H9 (cell line): ENCODE measurements around the gene EPHA1. TPM values are rescaled to one million over a fixed set of nuclear protein-coding genes. Genes with fewer than 3 reads are reported as not detected.

Experiments used
- DNase-seq: peaks from one replicate; pipeline ENCODE4 v3.0.0-alpha.2; 2017
- H2AFZ ChIP-seq: one replicate; pipeline ENCODE4 v1.6.1; 2013; ENCODE audit warnings: mild to moderate bottlenecking, low read length, control low read depth, moderate library complexity
- H2AK5ac ChIP-seq: 2 replicates; pipeline ENCODE4 v1.6.1; 2013; ENCODE audit warnings: low read length, control low read depth, mixed read lengths; ENCODE audit not compliant: insufficient read length
- H2BK120ac ChIP-seq: one replicate; pipeline ENCODE4 v1.6.1; 2013; ENCODE audit warnings: low read depth, mild to moderate bottlenecking, low read length, control low read depth, inconsistent platforms; ENCODE audit not compliant: poor library complexity, severe bottlenecking
- H2BK12ac ChIP-seq: 2 replicates; pipeline ENCODE4 v1.6.1; 2013; ENCODE audit warnings: low read length, control low read depth, mixed read lengths, low read depth; ENCODE audit not compliant: insufficient read length
- H2BK15ac ChIP-seq: 2 replicates; pipeline ENCODE4 v1.6.1; 2013; ENCODE audit warnings: low read depth, low read length, control low read depth
- H2BK20ac ChIP-seq: one replicate; pipeline ENCODE4 v1.6.1; 2013; ENCODE audit warnings: low read depth, mild to moderate bottlenecking, low read length, control low read depth, inconsistent platforms; ENCODE audit not compliant: poor library complexity, severe bottlenecking
- H2BK5ac ChIP-seq: 2 replicates; pipeline ENCODE4 v1.6.1; 2013; ENCODE audit warnings: low read length, control low read depth, mixed read lengths; ENCODE audit not compliant: insufficient read length
- H3K14ac ChIP-seq: 2 replicates; pipeline ENCODE4 v1.6.1; 2013; ENCODE audit warnings: low read length, control low read depth; ENCODE audit not compliant: insufficient read depth
- H3K18ac ChIP-seq: 2 replicates; pipeline ENCODE4 v1.6.1; 2013; ENCODE audit warnings: low read depth, mild to moderate bottlenecking, mixed read lengths, low read length, control low read depth; ENCODE audit not compliant: insufficient read length
- H3K23ac ChIP-seq: 2 replicates; pipeline ENCODE4 v1.6.1; 2013; ENCODE audit warnings: low read length, control low read depth, mixed read lengths, low read depth; ENCODE audit not compliant: insufficient read length
- H3K23me2 ChIP-seq: 2 replicates; pipeline ENCODE4 v1.6.1; 2013; ENCODE audit warnings: low read depth, mild to moderate bottlenecking, mixed read lengths, low read length, control low read depth; ENCODE audit not compliant: insufficient read length, poor library complexity, severe bottlenecking
- H3K27ac ChIP-seq: 2 replicates; pipeline ENCODE4 v1.5.1; 2013; ENCODE audit warnings: low read length, control low read depth, mixed read lengths, low read depth; ENCODE audit not compliant: insufficient read length
- H3K27me3 ChIP-seq: 2 replicates; pipeline ENCODE4 v1.6.1; 2013; ENCODE audit warnings: low read length, control low read depth, inconsistent platforms; ENCODE audit not compliant: insufficient read depth
- H3K4ac ChIP-seq: 2 replicates; pipeline ENCODE4 v1.6.1; 2013; ENCODE audit warnings: low read depth, mild to moderate bottlenecking, control low read depth, inconsistent platforms, low read length, moderate library complexity
- H3K4me1 ChIP-seq: 2 replicates; pipeline ENCODE4 v1.6.1; 2013; ENCODE audit warnings: low read length, control low read depth, inconsistent platforms; ENCODE audit not compliant: insufficient read depth
- H3K4me2 ChIP-seq: 2 replicates; pipeline ENCODE4 v1.6.1; 2013; ENCODE audit warnings: low read length, control low read depth, mixed read lengths; ENCODE audit not compliant: insufficient read length, insufficient read depth
- H3K56ac ChIP-seq: 2 replicates; pipeline ENCODE4 v1.6.1; 2013; ENCODE audit warnings: low read depth, mild to moderate bottlenecking, mixed read lengths, low read length, control low read depth; ENCODE audit not compliant: insufficient read length
- H3K79me1 ChIP-seq: 2 replicates; pipeline ENCODE4 v1.6.1; 2013; ENCODE audit warnings: low read depth, mild to moderate bottlenecking, moderate library complexity, low read length, control low read depth, inconsistent platforms; ENCODE audit not compliant: insufficient read depth, poor library complexity, severe bottlenecking
- H3K79me2 ChIP-seq: 2 replicates; pipeline ENCODE4 v1.6.1; 2013; ENCODE audit warnings: low read length, control low read depth, inconsistent platforms; ENCODE audit not compliant: insufficient read depth
- H3K9ac ChIP-seq: 2 replicates; pipeline ENCODE4 v1.6.1; 2013; ENCODE audit warnings: low read length, control low read depth, mixed read lengths; ENCODE audit not compliant: insufficient read length; ENCODE audit errors: extremely low read depth
- H3K9me3 ChIP-seq: one replicate; pipeline ENCODE4 v1.6.1; 2013; ENCODE audit warnings: low read depth, low read length, inconsistent platforms; ENCODE audit not compliant: control insufficient read depth
- H3T11ph ChIP-seq: one replicate; pipeline ENCODE4 v1.6.1; 2013; ENCODE audit warnings: mild to moderate bottlenecking, low read length, control low read depth, inconsistent platforms
- H4K20me1 ChIP-seq: one replicate; pipeline ENCODE4 v1.6.1; 2013; ENCODE audit not compliant: control insufficient read depth, insufficient read length, insufficient read depth
- H4K5ac ChIP-seq: 2 replicates; pipeline ENCODE4 v1.6.1; 2013; ENCODE audit warnings: low read depth, mild to moderate bottlenecking, mixed read lengths, low read length, control low read depth; ENCODE audit not compliant: insufficient read length
- H4K8ac ChIP-seq: replicated peaks from 2 replicates; pipeline ENCODE4 v1.6.1; 2013; ENCODE audit warnings: low read length, control low read depth, mixed read lengths, low read depth; ENCODE audit not compliant: insufficient read length
- H4K91ac ChIP-seq: 2 replicates; pipeline ENCODE4 v1.6.1; 2013; ENCODE audit warnings: low read depth, mild to moderate bottlenecking, moderate library complexity, mixed read lengths, low read length, control low read depth; ENCODE audit not compliant: insufficient read length
- H3K27ac Mint-ChIP-seq, 3 experiments: 2 replicates in 2 of 3; 3 replicates in 1 of 3; pipeline ENCODE4 v1.8.0; 2020 to 2021; ENCODE audit warnings: mixed read lengths in 3 of 3, mild to moderate bottlenecking in 1 of 3, moderate library complexity in 1 of 3
- H3K27me3 Mint-ChIP-seq: 2 replicates; pipeline ENCODE4 v1.8.0; 2021; ENCODE audit warnings: low read depth, mild to moderate bottlenecking, moderate library complexity, mixed read lengths
- H3K36me3 Mint-ChIP-seq, 3 experiments: 2 replicates in 2 of 3; 3 replicates in 1 of 3; pipeline ENCODE4 v1.8.0; 2020 to 2021; ENCODE audit warnings: low read depth in 3 of 3, mixed read lengths in 3 of 3; ENCODE audit not compliant: insufficient read depth in 1 of 3
- H3K4me1 Mint-ChIP-seq, 2 experiments: 2 replicates each; pipeline ENCODE4 v1.8.0; 2020; ENCODE audit warnings: mixed read lengths in 2 of 2
- H3K4me3 Mint-ChIP-seq, 2 experiments: 2 replicates in 1 of 2; 3 replicates in 1 of 2; pipeline ENCODE4 v1.8.0; 2020 to 2021; ENCODE audit warnings: mild to moderate bottlenecking in 2 of 2, mixed read lengths in 2 of 2, moderate library complexity in 1 of 2
- H3K9me3 Mint-ChIP-seq, 2 experiments: 2 replicates in 1 of 2; 3 replicates in 1 of 2; pipeline ENCODE4 v1.8.0; 2020; ENCODE audit warnings: mild to moderate bottlenecking in 2 of 2, mixed read lengths in 2 of 2, moderate library complexity in 1 of 2
- WGBS: extraction: QIAGEN DNeasy Blood & Tissue Kit; methylation state at CpG from one replicate; pipeline ENCODE4 v1.1.7; 2013; ENCODE audit warnings: missing lambda C conversion rate, low lambda C conversion rate, mixed read lengths; ENCODE audit not compliant: insufficient read length; ENCODE audit errors: extremely low coverage; 5-methylcytosine and 5-hydroxymethylcytosine counted together
- total RNA-seq: library from RNA; stranded (reverse); gene quantifications from 2 replicates; pipeline ENCODE4 v1.2.1, GENCODE V29; 2021
- TF ChIP-seq, protein P1 (sequence below): fragments of 200-600 bp; sonication (generic); conservative IDR thresholded peaks from 3 replicates; pipeline ENCODE4 v1.8.0; 2021; ENCODE audit warnings: antibody characterized with exemption, mild to moderate bottlenecking

The EPHA1 gene
- total RNA-seq, 1 experiment from 2014 or later, result 109 TPM

DNA sequence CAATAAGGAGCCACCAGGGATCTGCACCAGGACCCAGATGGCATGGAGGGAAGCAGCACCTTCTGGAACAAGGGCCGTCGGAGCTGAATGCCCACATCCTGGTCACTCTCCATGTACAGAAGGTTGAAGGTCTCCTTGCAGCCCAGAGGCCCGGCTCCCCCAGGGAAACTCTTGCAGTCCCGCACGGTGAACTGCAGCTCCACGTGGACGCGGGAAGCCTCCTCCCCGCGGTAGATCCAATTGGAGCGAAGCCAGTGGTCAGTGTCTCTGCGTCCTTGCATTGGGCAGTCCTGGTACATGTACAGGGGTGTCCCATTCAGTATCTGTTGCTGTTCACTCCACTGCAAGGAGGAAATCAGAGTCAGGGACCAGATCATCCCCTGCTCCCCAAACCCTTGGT lies 7.4 kb downstream of the EPHA1 start:
- no peak overlapping the region for H4K91ac ChIP-seq
- no peak overlapping the region for H2BK120ac ChIP-seq
- Mint-ChIP-seq H3K4me3 (no peak overlapping the region; a peak in 1 of 5 replicates), H3K27me3 (peaks cover 2% of the 10 kb centered on the region; the same call in 1 of the 2 replicates), H3K4me1 (peaks cover 18 to 25% of the 10 kb centered on the region in 2 experiments), H3K27ac (no peak overlapping the region; a peak in 1 of 7 replicates), H3K9me3 (no peaks in the 10 kb centered on the region), H3K36me3 (peaks cover 64 to 83% (median 82%) of the 10 kb centered on the region in 3 experiments)
- H2AK5ac ChIP-seq, result no peak overlapping the region
- H3K27ac ChIP-seq, result no peak overlapping the region
- no peaks in the 10 kb centered on the region for H4K20me1 ChIP-seq
- H3T11ph ChIP-seq, result no peak overlapping the region
- peak; percentile 24 for DNase-seq
- no peak overlapping the region for H3K18ac ChIP-seq
- TF ChIP-seq, protein P1, sequence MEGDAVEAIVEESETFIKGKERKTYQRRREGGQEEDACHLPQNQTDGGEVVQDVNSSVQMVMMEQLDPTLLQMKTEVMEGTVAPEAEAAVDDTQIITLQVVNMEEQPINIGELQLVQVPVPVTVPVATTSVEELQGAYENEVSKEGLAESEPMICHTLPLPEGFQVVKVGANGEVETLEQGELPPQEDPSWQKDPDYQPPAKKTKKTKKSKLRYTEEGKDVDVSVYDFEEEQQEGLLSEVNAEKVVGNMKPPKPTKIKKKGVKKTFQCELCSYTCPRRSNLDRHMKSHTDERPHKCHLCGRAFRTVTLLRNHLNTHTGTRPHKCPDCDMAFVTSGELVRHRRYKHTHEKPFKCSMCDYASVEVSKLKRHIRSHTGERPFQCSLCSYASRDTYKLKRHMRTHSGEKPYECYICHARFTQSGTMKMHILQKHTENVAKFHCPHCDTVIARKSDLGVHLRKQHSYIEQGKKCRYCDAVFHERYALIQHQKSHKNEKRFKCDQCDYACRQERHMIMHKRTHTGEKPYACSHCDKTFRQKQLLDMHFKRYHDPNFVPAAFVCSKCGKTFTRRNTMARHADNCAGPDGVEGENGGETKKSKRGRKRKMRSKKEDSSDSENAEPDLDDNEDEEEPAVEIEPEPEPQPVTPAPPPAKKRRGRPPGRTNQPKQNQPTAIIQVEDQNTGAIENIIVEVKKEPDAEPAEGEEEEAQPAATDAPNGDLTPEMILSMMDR, result no peak
- H3K79me1 ChIP-seq, result no peaks in the 10 kb centered on the region
- H3K4me1 ChIP-seq, result peaks cover 7% of the 10 kb centered on the region; the same call in 1 of the 2 replicates
- H4K5ac ChIP-seq, result no peak overlapping the region
- H3K27me3 ChIP-seq, result no peaks in the 10 kb centered on the region
- H3K56ac ChIP-seq, result no peak overlapping the region
- H2BK15ac ChIP-seq, result no peak overlapping the region
- no peak overlapping the region for H4K8ac ChIP-seq
- no peak overlapping the region for H2AFZ ChIP-seq
- H2BK5ac ChIP-seq, result no peak overlapping the region
- no peak overlapping the region for H3K14ac ChIP-seq
- H3K9ac ChIP-seq, result no peak overlapping the region
- H3K4ac ChIP-seq, result no peak overlapping the region
- WGBS, result no CpG with 5 or more reads among the region's 12 CpGs
- no peak overlapping the region for H3K23ac ChIP-seq
- peaks cover 8% of the 10 kb centered on the region; the same call in 1 of the 2 replicates for H3K79me2 ChIP-seq
- H3K23me2 ChIP-seq, result no peaks in the 10 kb centered on the region
- H2BK12ac ChIP-seq, result no peak overlapping the region
- H3K9me3 ChIP-seq, result no peaks in the 10 kb centered on the region
- H3K4me2 ChIP-seq, result no peak overlapping the region
- no peak overlapping the region for H2BK20ac ChIP-seq
